Measurements from ENCODE around the gene GNAI3.

DNA sequence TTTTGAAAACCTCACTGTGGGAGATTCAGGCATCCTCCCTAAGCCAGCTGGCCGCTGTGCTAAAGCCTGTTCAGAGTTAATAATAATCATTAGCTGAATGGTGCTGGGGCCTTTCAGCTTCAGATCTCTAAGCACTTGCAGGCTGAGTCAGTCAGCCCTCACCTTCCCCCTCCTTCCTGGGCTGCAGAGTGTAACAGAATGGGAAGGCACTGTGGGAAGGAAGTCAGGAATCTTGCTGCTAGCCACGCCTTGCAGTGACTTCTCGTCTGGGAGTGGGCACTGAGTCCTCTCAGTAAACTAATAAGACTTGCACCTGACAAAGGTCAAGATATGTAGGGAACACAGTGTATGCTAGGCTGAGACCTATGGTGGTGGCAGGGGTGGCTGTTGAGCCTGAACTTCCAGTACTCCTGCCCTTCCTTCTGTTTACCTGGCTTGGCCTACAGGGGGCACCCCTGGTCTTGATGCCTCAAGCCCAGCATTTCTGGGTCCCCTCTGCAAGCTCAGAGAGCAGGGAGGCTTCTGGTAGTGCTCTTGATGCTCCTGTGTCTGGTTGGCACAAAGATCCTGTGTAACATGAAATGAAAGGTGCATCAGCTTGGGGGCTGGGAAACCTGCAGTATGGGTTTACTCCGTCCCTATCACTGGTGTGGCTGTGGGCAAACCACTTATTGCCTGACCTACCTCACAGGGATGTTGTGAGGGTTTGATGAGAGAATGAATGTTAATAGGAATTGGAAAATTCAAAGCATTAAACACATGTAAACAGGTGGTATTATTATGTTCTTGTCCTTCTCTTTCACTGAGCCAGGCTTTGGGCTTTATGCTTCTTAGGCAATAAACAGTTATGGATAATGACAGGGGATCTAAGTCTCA is 48.5 kb upstream of the GNAI3 start:
- TF ChIP-seq RARB (CRISPR knock-in tag; IDR thresholded peaks at IDR 0.05) (no peak), ZFP3 (CRISPR knock-in tag; IDR thresholded peaks at IDR 0.05) (no peak), PPARA (CRISPR knock-in tag; IDR thresholded peaks at IDR 0.05; ENCODE audit: borderline replicate concordance) (no peak), ZFP30 (CRISPR knock-in tag; IDR thresholded peaks at IDR 0.05) (no peak), ARNTL (CRISPR knock-in tag; IDR thresholded peaks at IDR 0.05; ENCODE audit: borderline replicate concordance, low read depth) (no peak), ZNF70 (CRISPR knock-in tag; IDR thresholded peaks at IDR 0.05) (no peak), ESRRG (CRISPR knock-in tag; IDR thresholded peaks at IDR 0.05) (no peak), ISL1 (CRISPR knock-in tag; IDR thresholded peaks at IDR 0.05) (no peak)
- TF ChIP-seq, protein P1, sequence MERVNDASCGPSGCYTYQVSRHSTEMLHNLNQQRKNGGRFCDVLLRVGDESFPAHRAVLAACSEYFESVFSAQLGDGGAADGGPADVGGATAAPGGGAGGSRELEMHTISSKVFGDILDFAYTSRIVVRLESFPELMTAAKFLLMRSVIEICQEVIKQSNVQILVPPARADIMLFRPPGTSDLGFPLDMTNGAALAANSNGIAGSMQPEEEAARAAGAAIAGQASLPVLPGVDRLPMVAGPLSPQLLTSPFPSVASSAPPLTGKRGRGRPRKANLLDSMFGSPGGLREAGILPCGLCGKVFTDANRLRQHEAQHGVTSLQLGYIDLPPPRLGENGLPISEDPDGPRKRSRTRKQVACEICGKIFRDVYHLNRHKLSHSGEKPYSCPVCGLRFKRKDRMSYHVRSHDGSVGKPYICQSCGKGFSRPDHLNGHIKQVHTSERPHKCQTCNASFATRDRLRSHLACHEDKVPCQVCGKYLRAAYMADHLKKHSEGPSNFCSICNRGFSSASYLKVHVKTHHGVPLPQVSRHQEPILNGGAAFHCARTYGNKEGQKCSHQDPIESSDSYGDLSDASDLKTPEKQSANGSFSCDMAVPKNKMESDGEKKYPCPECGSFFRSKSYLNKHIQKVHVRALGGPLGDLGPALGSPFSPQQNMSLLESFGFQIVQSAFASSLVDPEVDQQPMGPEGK (CRISPR knock-in tag; IDR thresholded peaks at IDR 0.05; ENCODE audit: borderline replicate concordance) = no peak
